ENCODE data around the gene ALDH4A1. TPM values are rescaled to one million over a fixed set of nuclear protein-coding genes. Genes with fewer than 3 reads are reported as not detected.
A peak's percentile ranks its signal among the peaks of the same experiment; 100 is the strongest.

Gene ALDH4A1
- total and polyA plus RNA-seq, 9 of the 15 experiments (the other 6 are each of a cell fraction or from before 2014, with no cell fraction given), result 0.27 to 31.4 (median 16.6) TPM

DNA sequence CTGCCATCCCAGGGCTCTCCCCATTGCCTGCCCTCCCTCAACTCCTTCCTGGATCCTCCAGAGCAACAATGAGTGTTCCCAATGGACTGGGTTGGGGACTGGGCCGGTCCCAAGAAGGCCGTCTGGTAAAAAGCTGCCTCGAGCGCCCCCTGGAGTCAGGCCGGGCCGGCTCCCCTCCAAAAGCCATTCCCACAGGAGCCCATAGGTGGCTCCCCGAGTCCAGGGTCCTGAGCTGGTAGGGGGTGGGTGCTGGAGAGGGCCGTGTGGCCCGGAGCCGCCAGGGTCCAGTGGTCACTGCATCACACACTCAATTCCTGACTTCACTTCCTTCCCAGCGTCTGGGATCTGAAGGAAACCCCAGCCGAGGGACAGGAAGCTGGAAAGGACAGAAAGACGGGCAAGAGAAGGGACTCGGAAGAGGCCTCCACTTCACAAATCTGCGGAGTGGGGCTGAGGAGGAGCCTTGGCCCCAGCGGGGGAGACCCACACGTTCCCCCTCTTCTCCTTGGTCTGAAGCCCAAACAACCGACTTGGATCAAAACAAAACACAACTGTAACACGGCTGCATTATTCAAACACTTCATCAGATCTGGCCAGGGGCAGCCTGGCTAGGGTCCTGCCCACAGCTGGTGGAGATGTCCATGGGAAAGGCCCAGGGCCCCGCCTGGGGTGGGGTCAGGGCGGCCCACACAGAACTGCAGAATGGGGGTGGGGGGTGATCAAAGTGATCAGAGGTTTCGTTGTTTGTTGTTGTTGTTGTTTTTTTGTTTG lies 10.9 kb upstream of the ALDH4A1 start (continued):
- TF ChIP-seq, protein P1, sequence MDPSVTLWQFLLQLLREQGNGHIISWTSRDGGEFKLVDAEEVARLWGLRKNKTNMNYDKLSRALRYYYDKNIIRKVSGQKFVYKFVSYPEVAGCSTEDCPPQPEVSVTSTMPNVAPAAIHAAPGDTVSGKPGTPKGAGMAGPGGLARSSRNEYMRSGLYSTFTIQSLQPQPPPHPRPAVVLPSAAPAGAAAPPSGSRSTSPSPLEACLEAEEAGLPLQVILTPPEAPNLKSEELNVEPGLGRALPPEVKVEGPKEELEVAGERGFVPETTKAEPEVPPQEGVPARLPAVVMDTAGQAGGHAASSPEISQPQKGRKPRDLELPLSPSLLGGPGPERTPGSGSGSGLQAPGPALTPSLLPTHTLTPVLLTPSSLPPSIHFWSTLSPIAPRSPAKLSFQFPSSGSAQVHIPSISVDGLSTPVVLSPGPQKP (CRISPR knock-in tag; IDR thresholded peaks at IDR 0.05), result no peak
- TF ChIP-seq PHTF2 (CRISPR knock-in tag; IDR thresholded peaks at IDR 0.05), result no peak
- TF ChIP-seq, protein P2, sequence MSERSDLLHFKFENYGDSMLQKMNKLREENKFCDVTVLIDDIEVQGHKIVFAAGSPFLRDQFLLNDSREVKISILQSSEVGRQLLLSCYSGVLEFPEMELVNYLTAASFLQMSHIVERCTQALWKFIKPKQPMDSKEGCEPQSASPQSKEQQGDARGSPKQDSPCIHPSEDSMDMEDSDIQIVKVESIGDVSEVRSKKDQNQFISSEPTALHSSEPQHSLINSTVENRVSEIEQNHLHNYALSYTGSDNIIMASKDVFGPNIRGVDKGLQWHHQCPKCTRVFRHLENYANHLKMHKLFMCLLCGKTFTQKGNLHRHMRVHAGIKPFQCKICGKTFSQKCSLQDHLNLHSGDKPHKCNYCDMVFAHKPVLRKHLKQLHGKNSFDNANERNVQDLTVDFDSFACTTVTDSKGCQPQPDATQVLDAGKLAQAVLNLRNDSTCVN (CRISPR knock-in tag; IDR thresholded peaks at IDR 0.05), result no peak
- TF ChIP-seq, protein P3, sequence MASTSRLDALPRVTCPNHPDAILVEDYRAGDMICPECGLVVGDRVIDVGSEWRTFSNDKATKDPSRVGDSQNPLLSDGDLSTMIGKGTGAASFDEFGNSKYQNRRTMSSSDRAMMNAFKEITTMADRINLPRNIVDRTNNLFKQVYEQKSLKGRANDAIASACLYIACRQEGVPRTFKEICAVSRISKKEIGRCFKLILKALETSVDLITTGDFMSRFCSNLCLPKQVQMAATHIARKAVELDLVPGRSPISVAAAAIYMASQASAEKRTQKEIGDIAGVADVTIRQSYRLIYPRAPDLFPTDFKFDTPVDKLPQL (IDR thresholded peaks at IDR 0.05; ENCODE audit: extremely low read depth, insufficient read length), result no peak
- no peak for TF ChIP-seq MED1 (CRISPR knock-in tag; IDR thresholded peaks at IDR 0.05; ENCODE audit: borderline replicate concordance)
- no peak for TF ChIP-seq ZNF121 (CRISPR knock-in tag; conservative IDR thresholded peaks at IDR 0.05)
- no peak for TF ChIP-seq LCOR (CRISPR knock-in tag; IDR thresholded peaks at IDR 0.05)
- TF ChIP-seq, protein P4, sequence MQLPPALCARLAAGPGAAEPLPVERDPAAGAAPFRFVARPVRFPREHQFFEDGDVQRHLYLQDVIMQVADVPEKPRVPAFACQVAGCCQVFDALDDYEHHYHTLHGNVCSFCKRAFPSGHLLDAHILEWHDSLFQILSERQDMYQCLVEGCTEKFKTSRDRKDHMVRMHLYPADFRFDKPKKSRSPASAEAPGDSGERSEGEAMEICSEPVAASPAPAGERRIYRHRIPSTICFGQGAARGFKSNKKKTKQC (CRISPR knock-in tag; IDR thresholded peaks at IDR 0.05), result peak; percentile 12; the same call in 1 of the 2 replicates
- no peak for TF ChIP-seq SP2 (IDR thresholded peaks at IDR 0.05; ENCODE audit: extremely low read depth, low read depth, low read length, poor library complexity, severe bottlenecking)
- no peak for TF ChIP-seq SRSF9 (IDR thresholded peaks at IDR 0.05; ENCODE audit: borderline replicate concordance, low read depth, low read length)
- TF ChIP-seq ARID2 (IDR thresholded peaks at IDR 0.05), result peak; percentile 82
- no peak for TF ChIP-seq ILF3 (IDR thresholded peaks at IDR 0.05; ENCODE audit: borderline replicate concordance)
- TF ChIP-seq, protein P5, sequence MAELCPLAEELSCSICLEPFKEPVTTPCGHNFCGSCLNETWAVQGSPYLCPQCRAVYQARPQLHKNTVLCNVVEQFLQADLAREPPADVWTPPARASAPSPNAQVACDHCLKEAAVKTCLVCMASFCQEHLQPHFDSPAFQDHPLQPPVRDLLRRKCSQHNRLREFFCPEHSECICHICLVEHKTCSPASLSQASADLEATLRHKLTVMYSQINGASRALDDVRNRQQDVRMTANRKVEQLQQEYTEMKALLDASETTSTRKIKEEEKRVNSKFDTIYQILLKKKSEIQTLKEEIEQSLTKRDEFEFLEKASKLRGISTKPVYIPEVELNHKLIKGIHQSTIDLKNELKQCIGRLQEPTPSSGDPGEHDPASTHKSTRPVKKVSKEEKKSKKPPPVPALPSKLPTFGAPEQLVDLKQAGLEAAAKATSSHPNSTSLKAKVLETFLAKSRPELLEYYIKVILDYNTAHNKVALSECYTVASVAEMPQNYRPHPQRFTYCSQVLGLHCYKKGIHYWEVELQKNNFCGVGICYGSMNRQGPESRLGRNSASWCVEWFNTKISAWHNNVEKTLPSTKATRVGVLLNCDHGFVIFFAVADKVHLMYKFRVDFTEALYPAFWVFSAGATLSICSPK (IDR thresholded peaks at IDR 0.05; ENCODE audit: borderline replicate concordance), result no peak
- TF ChIP-seq, protein P6, sequence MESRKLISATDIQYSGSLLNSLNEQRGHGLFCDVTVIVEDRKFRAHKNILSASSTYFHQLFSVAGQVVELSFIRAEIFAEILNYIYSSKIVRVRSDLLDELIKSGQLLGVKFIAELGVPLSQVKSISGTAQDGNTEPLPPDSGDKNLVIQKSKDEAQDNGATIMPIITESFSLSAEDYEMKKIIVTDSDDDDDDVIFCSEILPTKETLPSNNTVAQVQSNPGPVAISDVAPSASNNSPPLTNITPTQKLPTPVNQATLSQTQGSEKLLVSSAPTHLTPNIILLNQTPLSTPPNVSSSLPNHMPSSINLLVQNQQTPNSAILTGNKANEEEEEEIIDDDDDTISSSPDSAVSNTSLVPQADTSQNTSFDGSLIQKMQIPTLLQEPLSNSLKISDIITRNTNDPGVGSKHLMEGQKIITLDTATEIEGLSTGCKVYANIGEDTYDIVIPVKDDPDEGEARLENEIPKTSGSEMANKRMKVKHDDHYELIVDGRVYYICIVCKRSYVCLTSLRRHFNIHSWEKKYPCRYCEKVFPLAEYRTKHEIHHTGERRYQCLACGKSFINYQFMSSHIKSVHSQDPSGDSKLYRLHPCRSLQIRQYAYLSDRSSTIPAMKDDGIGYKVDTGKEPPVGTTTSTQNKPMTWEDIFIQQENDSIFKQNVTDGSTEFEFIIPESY (CRISPR knock-in tag; IDR thresholded peaks at IDR 0.05), result no peak
- TF ChIP-seq, protein P7, sequence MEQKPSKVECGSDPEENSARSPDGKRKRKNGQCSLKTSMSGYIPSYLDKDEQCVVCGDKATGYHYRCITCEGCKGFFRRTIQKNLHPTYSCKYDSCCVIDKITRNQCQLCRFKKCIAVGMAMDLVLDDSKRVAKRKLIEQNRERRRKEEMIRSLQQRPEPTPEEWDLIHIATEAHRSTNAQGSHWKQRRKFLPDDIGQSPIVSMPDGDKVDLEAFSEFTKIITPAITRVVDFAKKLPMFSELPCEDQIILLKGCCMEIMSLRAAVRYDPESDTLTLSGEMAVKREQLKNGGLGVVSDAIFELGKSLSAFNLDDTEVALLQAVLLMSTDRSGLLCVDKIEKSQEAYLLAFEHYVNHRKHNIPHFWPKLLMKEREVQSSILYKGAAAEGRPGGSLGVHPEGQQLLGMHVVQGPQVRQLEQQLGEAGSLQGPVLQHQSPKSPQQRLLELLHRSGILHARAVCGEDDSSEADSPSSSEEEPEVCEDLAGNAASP (IDR thresholded peaks at IDR 0.05), result no peak
- TF ChIP-seq ADNP (tag; IDR thresholded peaks at IDR 0.05), result no peak
